Smooth muscle cell of the brain vasculature (primary cell): ENCODE results near the gene CPNE8.

Source experiments
- DNase-seq: peaks from one replicate; pipeline ENCODE4 v3.0.0-alpha.2; 2012; ENCODE audit warnings: low read depth, low spot score

CPNE8 gene

DNA sequence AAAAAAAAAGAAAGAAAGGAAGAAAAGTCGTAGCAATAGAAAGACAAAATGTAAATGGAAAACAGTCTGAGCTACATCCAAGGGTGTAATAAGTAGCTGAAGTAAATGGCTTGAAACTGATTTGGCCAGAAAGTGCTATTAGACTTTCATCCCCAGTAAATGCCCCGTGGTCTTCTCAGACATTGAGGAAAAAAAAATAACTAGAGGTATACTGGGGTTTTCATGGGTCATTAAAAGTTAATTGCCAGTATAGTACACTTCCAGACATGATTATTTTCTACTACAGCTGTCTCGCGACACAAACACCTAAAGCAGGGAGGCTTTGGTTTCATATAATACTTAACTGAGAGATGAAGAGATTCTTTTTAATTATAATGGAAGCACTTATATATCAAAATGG is 271.9 kb downstream of the CPNE8 start:
- no peak for DNase-seq

DNA sequence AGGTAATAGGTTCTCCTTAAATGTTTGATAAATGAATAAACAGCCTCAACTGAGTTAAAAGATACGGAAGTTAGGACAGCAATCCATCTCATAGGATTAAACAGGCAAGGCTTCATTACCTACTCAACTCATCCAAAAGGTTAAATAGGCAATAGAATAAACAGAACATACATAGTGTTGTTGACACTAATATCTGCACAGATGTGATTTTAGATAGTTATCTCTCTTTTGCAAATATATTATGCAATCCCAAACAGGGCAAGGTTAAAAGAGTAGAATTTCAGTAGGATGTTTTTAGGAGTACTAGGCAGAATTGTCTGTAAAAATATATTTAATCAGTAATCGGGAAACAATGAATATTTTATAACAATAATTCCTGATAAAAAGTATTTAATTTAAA is 276.3 kb downstream of the CPNE8 start:
- DNase-seq: no peak

DNA sequence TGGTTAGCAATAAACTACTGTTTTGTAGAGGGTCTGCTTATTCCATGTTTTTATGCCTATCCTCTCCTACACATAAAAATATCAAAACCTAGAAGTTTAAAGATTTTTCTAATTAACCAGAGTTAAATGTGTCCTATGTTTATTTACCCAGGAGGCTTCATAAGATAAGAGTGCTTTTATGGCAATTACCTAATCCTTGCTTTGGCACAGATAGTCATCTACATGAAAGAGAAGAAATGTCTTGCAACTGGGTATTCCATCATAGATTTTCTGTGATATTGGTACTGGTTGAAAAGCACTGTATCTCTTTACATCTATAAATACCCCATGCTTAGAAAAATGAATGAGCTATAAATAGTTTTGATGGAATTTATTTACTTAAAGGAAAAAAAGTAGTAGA is 277.1 kb downstream of the CPNE8 start:
- DNase-seq: no peak

DNA sequence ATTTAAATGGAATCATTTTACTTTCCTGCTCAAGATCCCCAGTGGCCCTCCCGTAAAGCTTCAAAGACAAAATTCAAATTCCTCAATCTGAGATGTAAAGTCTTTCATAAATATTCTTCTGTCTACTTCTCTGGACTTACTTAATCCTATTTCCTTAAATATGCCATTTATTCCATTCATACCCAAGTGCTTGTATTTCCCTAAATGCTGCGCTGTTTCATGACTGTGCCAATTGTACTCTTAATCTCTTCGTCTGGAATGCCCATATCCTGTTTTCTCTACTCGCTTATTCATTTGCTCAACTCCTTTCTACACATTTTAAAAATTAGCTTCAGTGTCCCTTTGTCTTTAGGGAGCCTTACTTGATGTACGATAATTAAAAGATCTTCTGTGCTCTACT is 280.1 kb downstream of the CPNE8 start:
- no peak for DNase-seq

DNA sequence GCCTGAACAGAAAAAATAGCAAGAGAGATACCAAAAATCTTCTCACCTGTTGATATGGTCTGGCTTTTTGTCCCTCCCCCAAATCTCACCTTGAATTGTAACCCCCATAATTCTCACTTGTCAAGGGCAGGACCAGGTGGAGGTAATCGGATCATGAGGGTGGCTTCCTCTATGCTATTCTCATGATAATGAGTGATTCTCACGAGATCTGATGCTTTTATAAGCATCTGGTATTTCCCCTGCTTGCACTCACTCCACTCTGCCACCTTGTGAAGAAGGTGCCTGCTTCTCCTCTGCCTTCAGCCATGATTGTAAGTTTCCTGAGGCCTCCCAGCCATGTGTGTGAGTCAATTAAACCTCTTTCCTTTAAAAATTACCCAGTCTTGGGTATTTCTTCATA is 291.2 kb downstream of the CPNE8 start:
- no peak for DNase-seq

DNA sequence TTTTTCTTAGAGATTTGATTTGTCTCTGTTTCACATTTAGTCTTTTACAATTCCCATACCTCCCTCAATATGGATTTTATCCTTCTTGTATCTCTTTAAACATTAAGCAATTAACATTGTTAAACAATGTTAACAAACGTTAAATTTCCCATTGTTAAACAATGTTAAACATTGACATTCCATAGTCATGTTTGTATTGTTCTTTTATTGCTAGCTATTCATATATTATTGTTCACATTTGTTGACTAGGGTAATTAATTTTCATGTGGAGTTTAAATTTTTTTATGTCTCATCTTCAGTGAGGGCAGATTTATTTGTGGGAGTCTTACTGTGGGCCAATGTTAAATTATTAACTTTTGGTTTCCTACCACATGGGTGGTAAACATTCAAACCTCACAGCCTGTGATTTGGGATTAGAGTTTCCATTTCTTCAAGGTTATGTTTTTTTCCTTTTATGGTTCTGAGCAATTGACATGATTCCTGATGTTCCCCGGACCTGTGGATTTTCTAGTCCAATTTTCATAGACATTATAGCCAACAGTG is 294.5 kb downstream of the CPNE8 start:
- no peak for DNase-seq

DNA sequence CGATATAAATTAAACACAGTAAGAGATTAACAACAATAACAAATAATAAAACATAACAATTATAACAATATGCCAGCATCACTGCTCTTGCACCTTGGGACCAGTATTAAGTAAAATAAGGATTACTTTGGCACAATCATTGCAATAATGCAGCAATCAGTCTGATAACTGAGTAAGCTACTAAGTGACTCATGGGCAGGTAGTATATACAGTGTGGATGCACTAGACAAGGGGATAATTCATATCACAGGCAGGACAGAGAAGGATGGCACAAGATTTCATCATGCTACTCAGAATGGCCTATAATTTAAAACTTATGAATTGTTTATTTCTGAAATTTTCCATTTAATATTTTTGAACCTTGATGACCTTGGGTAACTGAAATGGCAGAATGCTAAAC is 298.1 kb downstream of the CPNE8 start:
- DNase-seq: no peak
